H1 (cell line): ENCODE measurements around the gene HES4. TPM values are rescaled to one million over a fixed set of nuclear protein-coding genes. Genes with fewer than 3 reads are reported as not detected.

Experiments used
- CTCF ChIA-PET: fragments of 300-600 bp; sonication (Branson Sonifier 250); formaldehyde crosslinking; loops from one replicate; lab custom pipeline; 2021; ENCODE audit not compliant: partially characterized antibody; lab: Charles Lee
- POLR2A ChIA-PET: fragments of 300-600 bp; sonication (Branson Sonifier 250); formaldehyde crosslinking; loops from one replicate; lab custom pipeline; 2021; ENCODE audit warnings: inconsistent platforms; ENCODE audit not compliant: partially characterized antibody; lab: Charles Lee
- DNase-seq, 2 experiments: peaks; one replicate each; pipeline versions ENCODE4 v3.0.0 to v3.0.0-alpha.2; 2010 to 2022; ENCODE audit warnings: low spot score in 2 of 2, low read depth in 1 of 2, mixed read lengths in 1 of 2
- FAIRE-seq: peaks from 2 replicates; lab custom pipeline; 2011; peaks lifted over from hg19 to GRCh38; lab: Jason Lieb, UNC
- H2AFZ ChIP-seq: 2 replicates; pipeline ENCODE4 v1.8.1; 2012; ENCODE audit warnings: low read length, inconsistent platforms
- H2AK5ac ChIP-seq: 2 replicates; pipeline ENCODE4 v1.6.1; 2013; ENCODE audit warnings: low read depth, low read length
- H2BK120ac ChIP-seq: replicated peaks from 2 replicates; pipeline ENCODE3; 2013; ENCODE audit warnings: low read depth, low read length, inconsistent platforms
- H2BK12ac ChIP-seq: 2 replicates; pipeline ENCODE4 v1.6.1; 2013; ENCODE audit warnings: low read depth, low read length
- H2BK15ac ChIP-seq: 2 replicates; pipeline ENCODE4 v1.6.1; 2013; ENCODE audit warnings: low read length
- H2BK20ac ChIP-seq: 2 replicates; pipeline ENCODE4 v1.6.1; 2013; ENCODE audit warnings: low read length
- H2BK5ac ChIP-seq: 2 replicates; pipeline ENCODE4 v1.6.1; 2013; ENCODE audit warnings: low read depth, low read length
- H3K14ac ChIP-seq: 2 replicates; pipeline ENCODE4 v1.6.1; 2013; ENCODE audit warnings: inconsistent platforms; ENCODE audit not compliant: insufficient read length
- H3K18ac ChIP-seq: 2 replicates; pipeline ENCODE4 v1.6.1; 2013; ENCODE audit warnings: low read length; ENCODE audit errors: extremely low read depth
- H3K23ac ChIP-seq: 2 replicates; pipeline ENCODE4 v1.6.1; 2013; ENCODE audit warnings: inconsistent platforms; ENCODE audit not compliant: insufficient read length
- H3K23me2 ChIP-seq: 2 replicates; pipeline ENCODE4 v1.6.1; 2013; ENCODE audit warnings: low read depth, low read length
- H3K27ac ChIP-seq: 2 replicates; pipeline ENCODE4 v1.6.1; 2011; ENCODE audit warnings: low read depth, low read length, inconsistent platforms
- H3K27me3 ChIP-seq, 4 experiments: replicated peaks in 1 of 4; 1 replicate in 1 of 4; 2 replicates in 3 of 4; pipeline versions ENCODE4 v1.6.1 to v1.8.1; 2011 to 2013; ENCODE audit warnings: low read length in 3 of 4, mild to moderate bottlenecking in 3 of 4, inconsistent platforms in 2 of 4, mixed read lengths in 2 of 4, moderate library complexity in 1 of 4; ENCODE audit not compliant: control insufficient read depth in 3 of 4, insufficient read depth in 3 of 4; ENCODE audit errors: extremely low read depth in 1 of 4
- H3K36me3 ChIP-seq, 4 experiments: 2 replicates each; pipeline versions ENCODE4 v1.6.1 to v1.8.1; 2011 to 2013; ENCODE audit warnings: mild to moderate bottlenecking in 4 of 4, low read length in 3 of 4, moderate library complexity in 2 of 4, control low read depth in 1 of 4, inconsistent platforms in 1 of 4; ENCODE audit not compliant: insufficient read depth in 4 of 4, control insufficient read depth in 2 of 4
- H3K4ac ChIP-seq: replicated peaks from 2 replicates; pipeline ENCODE3; 2013; ENCODE audit warnings: low read length, low read depth, mixed read lengths, inconsistent platforms; ENCODE audit not compliant: insufficient read length
- H3K4me1 ChIP-seq, 4 experiments: replicated peaks in 1 of 4; 1 replicate in 1 of 4; 2 replicates in 3 of 4; pipeline versions ENCODE4 v1.6.1 to v1.8.1; 2011 to 2013; ENCODE audit warnings: low read length in 3 of 4, inconsistent platforms in 2 of 4, mixed read lengths in 1 of 4; ENCODE audit not compliant: insufficient read depth in 4 of 4, control insufficient read depth in 3 of 4
- H3K4me2 ChIP-seq, 2 experiments: 2 replicates each; pipeline versions ENCODE4 v1.6.1 to v1.8.1; 2011 to 2013; ENCODE audit warnings: low read depth in 2 of 2, low read length in 2 of 2, control low read depth in 1 of 2, inconsistent platforms in 1 of 2, mild to moderate bottlenecking in 1 of 2; ENCODE audit not compliant: insufficient read depth in 1 of 2
- H3K4me3 ChIP-seq, 4 experiments: fragments of 200-600, 300-600 bp in 1 of 4; sonication (generic), shearing (Covaris generic), sonication (Bioruptor Twin) in 1 of 4; 2 replicates each; pipeline versions ENCODE4 v1.5.1 to v1.8.1; 2011 to 2016; ENCODE audit warnings: low read length in 4 of 4, low read depth in 3 of 4, control low read depth in 2 of 4, inconsistent platforms in 2 of 4, mild to moderate bottlenecking in 2 of 4, mixed read lengths in 1 of 4, moderate library complexity in 1 of 4; ENCODE audit not compliant: insufficient read depth in 2 of 4; ENCODE audit errors: extremely low read depth in 1 of 4
- H3K56ac ChIP-seq: replicated peaks from 2 replicates; pipeline ENCODE3; 2013; ENCODE audit warnings: low read depth, mild to moderate bottlenecking, mixed read lengths, low read length, inconsistent platforms; ENCODE audit not compliant: insufficient read length
- H3K79me1 ChIP-seq: 2 replicates; pipeline ENCODE4 v1.6.1; 2013; ENCODE audit warnings: low read depth, low read length, control low read depth
- H3K79me2 ChIP-seq, 2 experiments: 2 replicates each; pipeline versions ENCODE4 v1.6.1 to v1.8.1; 2012 to 2013; ENCODE audit warnings: low read length in 2 of 2, mild to moderate bottlenecking in 2 of 2, inconsistent platforms in 1 of 2; ENCODE audit not compliant: insufficient read depth in 2 of 2, control insufficient read depth in 1 of 2
- H3K9ac ChIP-seq, 4 experiments: replicated peaks in 1 of 4; 1 replicate in 1 of 4; 2 replicates in 3 of 4; pipeline versions ENCODE4 v1.6.1 to v1.8.1; 2011 to 2013; ENCODE audit warnings: low read depth in 3 of 4, low read length in 3 of 4, control low read depth in 2 of 4, mild to moderate bottlenecking in 2 of 4, moderate library complexity in 2 of 4, inconsistent platforms in 1 of 4; ENCODE audit errors: extremely low read depth in 1 of 4
- H3K9me3 ChIP-seq, 2 experiments: 2 replicates each; pipeline versions ENCODE4 v1.6.1 to v1.8.1; 2012 to 2013; ENCODE audit warnings: mild to moderate bottlenecking in 2 of 2, moderate library complexity in 2 of 2, control low read depth in 1 of 2, inconsistent platforms in 1 of 2, low read depth in 1 of 2, low read length in 1 of 2, mixed read lengths in 1 of 2; ENCODE audit not compliant: insufficient read depth in 2 of 2
- H4K20me1 ChIP-seq, 2 experiments: replicated peaks in 1 of 2; 2 replicates each; pipeline versions ENCODE3 to v1.8.1; 2011 to 2013; ENCODE audit warnings: inconsistent platforms in 2 of 2, low read length in 2 of 2, mild to moderate bottlenecking in 1 of 2; ENCODE audit not compliant: insufficient read depth in 2 of 2, control insufficient read depth in 1 of 2
- H4K5ac ChIP-seq: 2 replicates; pipeline ENCODE4 v1.6.1; 2013; ENCODE audit warnings: low read length, low read depth, mixed read lengths, inconsistent platforms; ENCODE audit not compliant: insufficient read length
- H4K8ac ChIP-seq: 2 replicates; pipeline ENCODE4 v1.8.0; 2013; ENCODE audit warnings: mild to moderate bottlenecking, moderate library complexity, low read length, inconsistent platforms; ENCODE audit not compliant: insufficient read depth; ENCODE audit errors: extremely low read depth
- H4K91ac ChIP-seq: replicated peaks from 2 replicates; pipeline ENCODE3; 2013; ENCODE audit warnings: low read length, mixed read lengths, inconsistent platforms; ENCODE audit not compliant: insufficient read length
- ATF3 ChIP-seq: IDR thresholded peaks from 2 replicates; pipeline ENCODE4 v1.6.1; 2011; ENCODE audit warnings: low read depth, mild to moderate bottlenecking, low read length; ENCODE audit not compliant: insufficient read depth
- BACH1 ChIP-seq: IDR thresholded peaks from 2 replicates; pipeline ENCODE4 v1.6.1; 2012; ENCODE audit warnings: low read length, improper control_type of control experiment
- CBX8 ChIP-seq: fragments of 300-800, 300-1000 bp; sonication (generic); IDR thresholded peaks from 2 replicates; pipeline ENCODE4 v1.7.1; 2016; ENCODE audit warnings: low read depth, low read length, borderline replicate concordance
- CEBPB ChIP-seq: IDR thresholded peaks from 2 replicates; pipeline ENCODE4 v1.6.1; 2012; ENCODE audit warnings: low read depth, low read length
- CTBP2 ChIP-seq: IDR thresholded peaks from 2 replicates; pipeline ENCODE4 v1.7.0; 2011; ENCODE audit warnings: borderline replicate concordance, mild to moderate bottlenecking, moderate library complexity, mixed read lengths, low read length; ENCODE audit not compliant: insufficient read depth, insufficient read length
- EGR1 ChIP-seq: IDR thresholded peaks from 2 replicates; pipeline ENCODE4 v1.6.1; 2011; ENCODE audit warnings: low read depth, low read length, borderline replicate concordance
- EP300 ChIP-seq, 2 experiments: IDR thresholded peaks; 1 replicate in 1 of 2; 2 replicates in 1 of 2; pipeline ENCODE4 v1.6.1; 2011 to 2012; ENCODE audit warnings: low read depth in 2 of 2, low read length in 2 of 2, mild to moderate bottlenecking in 2 of 2, borderline replicate concordance in 1 of 2, inconsistent platforms in 1 of 2, moderate library complexity in 1 of 2
- MAFK ChIP-seq: IDR thresholded peaks from 2 replicates; pipeline ENCODE4 v1.6.1; 2012; ENCODE audit warnings: low read depth, mild to moderate bottlenecking, improper control_type of control experiment, low read length
- POLR2A ChIP-seq, 2 experiments: IDR thresholded peaks; 1 replicate in 1 of 2; 2 replicates in 1 of 2; pipeline ENCODE4 v1.6.1; 2011; ENCODE audit warnings: low read depth in 2 of 2, low read length in 2 of 2, mild to moderate bottlenecking in 2 of 2; ENCODE audit errors: control extremely low read depth in 1 of 2
- POLR2AphosphoS5 ChIP-seq: IDR thresholded peaks from 2 replicates; pipeline ENCODE4 v1.6.1; 2011; ENCODE audit warnings: low read depth, low read length
- RFX5 ChIP-seq: IDR thresholded peaks from 2 replicates; pipeline ENCODE4 v1.6.1; 2011; ENCODE audit warnings: low read depth, low read length, improper control_type of control experiment, borderline replicate concordance
- RXRA ChIP-seq: IDR thresholded peaks from 2 replicates; pipeline ENCODE4 v1.6.1; 2011; ENCODE audit warnings: low read depth, mild to moderate bottlenecking, low read length, moderate library complexity; ENCODE audit not compliant: insufficient read depth
- TBP ChIP-seq: IDR thresholded peaks from 2 replicates; pipeline ENCODE4 v1.6.1; 2011; ENCODE audit warnings: low read depth, low read length, improper control_type of control experiment
- TEAD4 ChIP-seq: IDR thresholded peaks from 2 replicates; pipeline ENCODE4 v1.6.1; 2012; ENCODE audit warnings: low read depth, low read length, inconsistent platforms, mixed read lengths
- WGBS, 2 experiments: shearing (Covaris generic) in 1 of 2; methylation state at CpG; one replicate each; pipeline versions ENCODE4 v1.1.6 to v1.1.7; 2013 to 2015; ENCODE audit warnings: low lambda C conversion rate in 2 of 2, mixed read lengths in 2 of 2, inconsistent platforms in 1 of 2, low coverage in 1 of 2, missing lambda C conversion rate in 1 of 2; ENCODE audit not compliant: insufficient replicate concordance in 2 of 2, insufficient coverage in 1 of 2, insufficient read length in 1 of 2; ENCODE audit errors: extremely low coverage in 1 of 2, missing lambda C conversion rate in 1 of 2; 5-methylcytosine and 5-hydroxymethylcytosine counted together
- polyA plus RNA-seq, 7 experiments: library from polyadenylated mRNA; depleted of rRNA in 3 of 7; stranded (reverse) in 5 of 7; unstranded in 2 of 7; fragments of >200 nt in 5 of 7; fragments of 200-250 nt in 2 of 7; gene quantifications; 1 replicate in 5 of 7; 2 replicates in 1 of 7; 4 replicates in 1 of 7; pipeline versions ENCODE4 v1.2.1 to v1.2.3, GENCODE V29; 2011 to 2013; ENCODE audit warnings: missing spikeins in 2 of 7, mixed read lengths in 2 of 7
- total RNA-seq: library from RNA; stranded (reverse); fragmentation: NEBNext Ultra II Directional; extraction: Animal tissue kit (Norgen Biotek cat#: 25700); gene quantifications from 2 replicates; pipeline ENCODE4 v1.2.1, GENCODE V29; 2021

HES4 gene
- total and polyA plus RNA-seq, 2 of the 8 experiments (the other 6 are each of a cell fraction or from before 2014, with no cell fraction given) = 2.8 to 3.5 TPM

- no peak overlapping the region for H3K14ac ChIP-seq
- H2AFZ ChIP-seq = no peak overlapping the region
- H3K79me1 ChIP-seq = no peaks in the 10 kb centered on the region
- peaks cover 0 to 14% (median 5%) of the 10 kb centered on the region in 4 experiments; a peak in 4 of 7 replicates for H3K27me3 ChIP-seq
- peaks cover 0 to 12% of the 10 kb centered on the region in 2 experiments for H4K20me1 ChIP-seq
- H4K8ac ChIP-seq = no peak overlapping the region; the same call in 1 of the 2 replicates
- H4K91ac ChIP-seq = no peak overlapping the region
- H3K4me2 ChIP-seq = no peak overlapping the region
- no peak overlapping the region for H2BK20ac ChIP-seq
- H3K79me2 ChIP-seq = no peaks in the 10 kb centered on the region
- ChIA-PET CTCF (interaction anchor here (0.9 to 6.9 kb wide), 3 partner anchors 13 to 84 kb away, joined by 5 to 86 read pairs (median 80); no protein-coding TSS in a partner anchor), POLR2A (interaction anchor here (0.5 to 1.5 kb wide), 5 partner anchors 10 to 80 kb away, joined by 3 to 4 read pairs (median 3); no protein-coding TSS in a partner anchor)
- H3K9ac ChIP-seq = no peak overlapping the region
- no peak overlapping the region for H4K5ac ChIP-seq
- DNase-seq = no peak
- H3K23me2 ChIP-seq = peaks cover 2% of the 10 kb centered on the region; the same call in 1 of the 2 replicates
- H3K4me1 ChIP-seq = peaks cover 0 to 10% (median under 1%) of the 10 kb centered on the region in 4 experiments; a peak in 4 of 7 replicates
- no peak overlapping the region for H2BK120ac ChIP-seq
- H3K9me3 ChIP-seq = no peaks in the 10 kb centered on the region
- FAIRE-seq = no peak
- H2AK5ac ChIP-seq = no peak overlapping the region; the same call in 1 of the 2 replicates
- no peak overlapping the region for H3K23ac ChIP-seq
- 90% methylated on average over 9 of the region's 9 CpGs; no CpG with 5 or more reads in 1 of the 2 experiments for WGBS, 2 experiments
- 0 out of 2 replicates have a peak overlapping the region, but pooled peaks have one; percentile 61 for H2BK15ac ChIP-seq
- no peak overlapping the region for H3K4ac ChIP-seq
- no peak overlapping the region for H3K27ac ChIP-seq
- no peak overlapping the region for H2BK12ac ChIP-seq
- no peak overlapping the region for H3K4me3 ChIP-seq
- H3K36me3 ChIP-seq = no peaks in the 10 kb centered on the region
- no peak overlapping the region for H3K56ac ChIP-seq
- no peak overlapping the region for H2BK5ac ChIP-seq
- no peak overlapping the region for H3K18ac ChIP-seq
- no peak for TF ChIP-seq POLR2A (IDR thresholded peaks at IDR 0.05; ENCODE audit: control extremely low read depth in 1 of 2, low read depth in 2 of 2, low read length in 2 of 2)
- TF ChIP-seq CEBPB = no peak
- no peak for TF ChIP-seq MAFK
- no peak for TF ChIP-seq BACH1
- TF ChIP-seq CTBP2 = no peak
- no peak for TF ChIP-seq EP300 (IDR thresholded peaks at IDR 0.05; ENCODE audit: borderline replicate concordance in 1 of 2, low read depth in 2 of 2, low read length in 2 of 2)
- TF ChIP-seq EGR1 = no peak
- no peak for TF ChIP-seq RFX5
- TF ChIP-seq CBX8 = no peak
- TF ChIP-seq TBP = no peak
- TF ChIP-seq RXRA = no peak
- no peak for TF ChIP-seq ATF3
- no peak for TF ChIP-seq POLR2AphosphoS5
- no peak for TF ChIP-seq TEAD4
Observed at GRCh38 chr1:979744-980072, 20.2 kb downstream of the HES4 start.
